ENCODE results near the gene PRR18. TPM values are rescaled to one million over a fixed set of nuclear protein-coding genes. Genes with fewer than 3 reads are reported as not detected.

The PRR18 gene
- total RNA-seq, 2 donors from 2014 or later, result not detected

DNA sequence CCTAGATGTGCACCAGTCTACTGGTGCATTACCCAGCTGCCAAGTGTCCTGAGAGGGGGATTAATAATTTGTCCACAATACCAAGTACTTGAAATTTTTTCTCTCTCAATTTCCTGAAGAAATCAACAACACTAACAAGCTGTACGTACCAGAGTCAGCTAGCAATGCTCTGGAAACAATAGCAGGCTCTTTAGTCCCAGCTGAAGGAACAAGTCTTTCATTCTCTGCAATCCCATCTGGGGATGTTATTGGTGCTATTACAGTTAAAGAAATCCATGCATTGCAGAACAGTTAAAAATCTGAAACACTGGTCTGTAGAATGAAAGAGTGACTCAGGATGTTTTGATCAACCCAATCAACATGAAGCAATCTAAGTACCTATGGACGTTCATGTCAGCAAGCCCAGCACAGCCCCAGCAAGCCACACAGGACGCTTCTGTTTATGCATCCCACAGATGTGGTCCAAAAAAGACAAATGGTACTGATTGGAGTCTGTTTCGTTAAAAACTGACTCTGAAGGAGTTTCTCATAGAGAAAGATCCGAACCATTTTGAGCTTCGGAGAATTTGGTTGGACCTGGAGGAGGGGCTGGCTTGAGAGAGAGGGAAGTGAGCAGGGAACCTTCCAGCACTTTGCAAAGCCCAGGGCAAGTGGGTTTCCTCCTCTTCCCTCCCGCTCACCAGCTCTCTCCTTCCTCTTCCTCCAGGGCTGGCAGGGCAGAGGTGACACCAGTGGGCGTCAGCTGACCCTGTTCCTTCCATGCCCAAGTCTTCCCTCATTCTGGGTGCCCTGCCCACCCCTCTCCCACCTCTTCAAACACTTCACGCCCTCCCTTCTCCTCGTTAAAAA lies 11.9 kb downstream of the PRR18 start:
- Histone ChIP-seq H3K4me3 (no peak overlapping the region), H3K4me1 (no peaks in the 10 kb centered on the region), H3K9me3 (peaks cover 0 to 6% of the 10 kb centered on the region in 2 donors), H3K27ac (no peak overlapping the region), H3K36me3 (no peaks in the 10 kb centered on the region), H3K27me3 (no peaks in the 10 kb centered on the region)
- TF ChIP-seq, protein P1, sequence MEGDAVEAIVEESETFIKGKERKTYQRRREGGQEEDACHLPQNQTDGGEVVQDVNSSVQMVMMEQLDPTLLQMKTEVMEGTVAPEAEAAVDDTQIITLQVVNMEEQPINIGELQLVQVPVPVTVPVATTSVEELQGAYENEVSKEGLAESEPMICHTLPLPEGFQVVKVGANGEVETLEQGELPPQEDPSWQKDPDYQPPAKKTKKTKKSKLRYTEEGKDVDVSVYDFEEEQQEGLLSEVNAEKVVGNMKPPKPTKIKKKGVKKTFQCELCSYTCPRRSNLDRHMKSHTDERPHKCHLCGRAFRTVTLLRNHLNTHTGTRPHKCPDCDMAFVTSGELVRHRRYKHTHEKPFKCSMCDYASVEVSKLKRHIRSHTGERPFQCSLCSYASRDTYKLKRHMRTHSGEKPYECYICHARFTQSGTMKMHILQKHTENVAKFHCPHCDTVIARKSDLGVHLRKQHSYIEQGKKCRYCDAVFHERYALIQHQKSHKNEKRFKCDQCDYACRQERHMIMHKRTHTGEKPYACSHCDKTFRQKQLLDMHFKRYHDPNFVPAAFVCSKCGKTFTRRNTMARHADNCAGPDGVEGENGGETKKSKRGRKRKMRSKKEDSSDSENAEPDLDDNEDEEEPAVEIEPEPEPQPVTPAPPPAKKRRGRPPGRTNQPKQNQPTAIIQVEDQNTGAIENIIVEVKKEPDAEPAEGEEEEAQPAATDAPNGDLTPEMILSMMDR (IDR thresholded peaks at IDR 0.05), result no peak
- DNase-seq (ENCODE audit: low spot score), result no peak

DNA sequence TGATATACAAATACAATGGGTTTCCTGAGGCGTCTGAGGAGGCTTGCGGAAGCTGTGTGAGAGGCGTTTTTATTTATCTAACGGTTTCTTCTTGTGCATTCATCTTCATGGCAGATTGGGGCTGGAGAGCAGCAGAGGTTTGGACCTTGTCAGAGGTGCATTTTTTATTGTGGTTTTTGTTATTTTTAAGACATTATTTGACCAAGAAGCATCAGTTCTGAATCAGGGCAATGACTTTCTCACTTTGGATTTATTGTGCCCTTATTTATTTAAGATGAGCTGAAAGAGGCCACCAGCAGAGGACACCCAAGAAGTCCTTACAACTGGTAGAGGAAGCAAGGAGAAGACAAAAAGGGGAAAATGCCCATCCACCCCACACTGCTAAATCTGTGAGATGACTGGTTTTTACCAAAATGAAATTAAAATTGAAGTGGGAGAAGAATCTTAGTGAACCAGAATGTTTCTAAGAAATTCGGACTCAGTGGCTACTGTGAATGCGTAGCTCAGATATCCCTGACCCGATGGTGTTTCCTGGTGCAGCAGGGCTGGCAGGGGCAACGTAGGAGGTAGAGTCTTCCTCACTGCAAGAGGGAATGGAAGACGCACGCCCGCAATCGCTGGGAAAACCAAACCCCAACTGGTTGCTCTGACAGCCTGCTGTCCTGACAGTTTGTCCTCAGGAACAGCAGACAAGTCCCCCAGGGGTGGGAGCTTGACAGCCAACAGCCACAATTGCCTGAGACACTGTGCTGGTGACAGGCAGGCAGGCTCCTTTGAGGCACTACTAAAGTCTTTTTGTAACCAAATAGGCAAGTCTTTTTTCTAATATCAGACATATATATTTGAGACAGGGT lies 14.2 kb downstream of the PRR18 start:
- H3K27ac ChIP-seq, result no peak overlapping the region
- TF ChIP-seq, protein P1 (IDR thresholded peaks at IDR 0.05), result no peak
- no peak for DNase-seq (ENCODE audit: low spot score)
- H3K4me1 ChIP-seq, result no peaks in the 10 kb centered on the region
- H3K27me3 ChIP-seq, result no peaks in the 10 kb centered on the region
- no peak overlapping the region for H3K4me3 ChIP-seq
- H3K36me3 ChIP-seq, result no peaks in the 10 kb centered on the region
- no peaks in the 10 kb centered on the region for H3K9me3 ChIP-seq

DNA sequence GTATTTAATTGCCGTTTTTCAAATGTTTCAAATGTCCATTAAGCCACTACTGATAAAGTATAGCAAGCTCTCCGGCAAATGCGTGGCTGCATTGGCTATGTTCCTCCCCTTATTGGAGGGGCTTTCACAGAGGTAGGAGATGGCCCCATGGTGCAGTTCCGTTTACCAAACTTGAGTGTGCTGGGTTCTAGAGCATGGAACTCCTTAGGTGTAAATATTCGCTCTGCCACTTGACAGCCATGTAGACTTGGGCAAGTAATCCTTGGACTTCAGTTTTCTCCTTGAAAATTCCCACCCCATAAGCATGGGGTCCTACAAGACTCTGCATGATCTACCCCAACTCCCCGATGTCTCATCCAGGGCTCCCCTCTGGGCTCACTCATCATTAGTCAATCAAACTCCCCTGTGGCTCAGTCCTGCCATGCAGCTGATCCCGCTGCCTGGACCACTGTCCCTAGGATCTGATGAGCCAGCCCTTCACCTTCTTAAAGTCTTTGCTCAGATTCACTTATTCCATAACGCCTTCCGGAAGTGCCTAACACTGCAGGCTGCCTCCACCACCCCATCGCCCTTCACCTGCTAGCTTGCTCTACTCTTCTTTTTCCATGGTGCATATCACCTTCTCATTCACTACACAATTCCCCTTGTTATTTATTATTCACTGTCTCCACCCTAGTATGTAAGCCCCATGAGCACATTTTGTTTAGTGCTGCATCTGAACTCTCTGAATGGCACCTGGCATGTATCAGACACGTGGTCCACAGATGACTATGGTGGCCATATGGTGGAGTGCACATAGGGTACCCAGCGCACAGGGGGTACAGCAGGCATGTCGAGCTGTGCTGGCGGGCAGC lies 18.8 kb downstream of the PRR18 start:
- H3K27me3 ChIP-seq, result no peaks in the 10 kb centered on the region
- no peaks in the 10 kb centered on the region for H3K36me3 ChIP-seq
- H3K27ac ChIP-seq, result no peak overlapping the region
- TF ChIP-seq, protein P1 (IDR thresholded peaks at IDR 0.05), result no peak
- no peak overlapping the region for H3K4me3 ChIP-seq
- no peaks in the 10 kb centered on the region for H3K4me1 ChIP-seq
- H3K9me3 ChIP-seq, result no peaks in the 10 kb centered on the region
- DNase-seq (ENCODE audit: low spot score), result no peak

DNA sequence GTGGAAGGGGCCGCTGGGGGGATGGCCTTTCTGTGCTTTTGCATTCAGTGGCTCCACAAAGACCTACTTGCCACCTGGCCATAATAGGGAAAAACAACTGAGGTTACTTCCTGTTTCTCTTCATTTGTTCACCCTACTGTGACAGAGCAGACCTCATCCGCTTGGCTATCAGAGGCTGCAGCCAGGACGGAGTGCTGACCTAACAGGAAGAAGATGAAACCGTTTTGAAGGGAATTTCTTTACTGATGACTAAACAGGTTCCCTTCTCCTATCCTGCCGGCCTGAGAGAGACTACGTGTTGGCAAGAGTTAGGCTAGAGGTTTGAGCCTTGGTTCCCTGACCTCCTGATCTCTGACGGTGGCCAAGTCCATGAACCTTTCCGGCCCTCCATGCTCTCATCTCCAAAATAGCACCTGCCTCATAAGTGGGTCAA lies 21.3 kb downstream of the PRR18 start:
- Histone ChIP-seq H3K4me3 (no peak overlapping the region), H3K9me3 (no peaks in the 10 kb centered on the region), H3K27me3 (no peaks in the 10 kb centered on the region), H3K36me3 (no peaks in the 10 kb centered on the region), H3K4me1 (no peaks in the 10 kb centered on the region), H3K27ac (no peak overlapping the region)
- no peak for DNase-seq (ENCODE audit: low spot score)
- TF ChIP-seq, protein P1 (IDR thresholded peaks at IDR 0.05), result no peak

DNA sequence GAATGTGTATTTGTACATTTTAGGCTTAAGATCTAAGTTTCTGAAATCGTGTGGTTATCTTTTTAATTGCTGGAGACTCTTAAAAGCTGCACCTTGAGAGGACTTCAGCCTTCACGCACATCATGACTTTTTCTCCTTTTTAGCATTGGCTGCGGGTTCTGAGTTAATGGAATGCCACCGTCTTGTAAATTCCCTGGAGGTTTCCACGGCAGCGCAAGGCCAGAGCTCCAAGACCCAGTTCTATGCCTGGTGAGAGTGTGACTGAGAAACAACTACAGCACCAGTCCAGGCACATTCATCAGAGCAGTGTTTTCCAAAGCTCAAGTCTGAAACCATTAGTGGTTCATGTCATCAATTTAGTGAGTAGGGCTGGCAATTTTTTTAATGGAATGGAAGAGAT lies 23.0 kb downstream of the PRR18 start:
- TF ChIP-seq, protein P1 (IDR thresholded peaks at IDR 0.05), result no peak
- Histone ChIP-seq H3K4me1 (no peaks in the 10 kb centered on the region), H3K27me3 (no peaks in the 10 kb centered on the region), H3K9me3 (no peaks in the 10 kb centered on the region), H3K36me3 (no peaks in the 10 kb centered on the region), H3K27ac (no peak overlapping the region), H3K4me3 (no peak overlapping the region)
- no peak for DNase-seq (ENCODE audit: low spot score)

All from right atrium auricular region (tissue), 2 donors.